Fibroblast of skin of abdomen (primary cell): Measurements from ENCODE around the gene TMC6. TPM values are rescaled to one million over a fixed set of nuclear protein-coding genes. Genes with fewer than 3 reads are reported as not detected.
"Not testable (repeated sequence)": the region's sequence is repeated elsewhere in the genome, so short reads cannot be mapped to it uniquely, and the experiment has no call there.

Experiments used
- DNase-seq: peaks from one replicate; pipeline ENCODE4 v3.0.0-alpha.2; 2013
- polyA plus RNA-seq, 2 experiments: library from polyadenylated mRNA; unstranded; fragments of 120-200 nt; gene quantifications; one replicate each; pipeline ENCODE4 v1.2.1, GENCODE V29; 2013; ENCODE audit not compliant: insufficient read length in 2 of 2

TMC6 gene, protein sequence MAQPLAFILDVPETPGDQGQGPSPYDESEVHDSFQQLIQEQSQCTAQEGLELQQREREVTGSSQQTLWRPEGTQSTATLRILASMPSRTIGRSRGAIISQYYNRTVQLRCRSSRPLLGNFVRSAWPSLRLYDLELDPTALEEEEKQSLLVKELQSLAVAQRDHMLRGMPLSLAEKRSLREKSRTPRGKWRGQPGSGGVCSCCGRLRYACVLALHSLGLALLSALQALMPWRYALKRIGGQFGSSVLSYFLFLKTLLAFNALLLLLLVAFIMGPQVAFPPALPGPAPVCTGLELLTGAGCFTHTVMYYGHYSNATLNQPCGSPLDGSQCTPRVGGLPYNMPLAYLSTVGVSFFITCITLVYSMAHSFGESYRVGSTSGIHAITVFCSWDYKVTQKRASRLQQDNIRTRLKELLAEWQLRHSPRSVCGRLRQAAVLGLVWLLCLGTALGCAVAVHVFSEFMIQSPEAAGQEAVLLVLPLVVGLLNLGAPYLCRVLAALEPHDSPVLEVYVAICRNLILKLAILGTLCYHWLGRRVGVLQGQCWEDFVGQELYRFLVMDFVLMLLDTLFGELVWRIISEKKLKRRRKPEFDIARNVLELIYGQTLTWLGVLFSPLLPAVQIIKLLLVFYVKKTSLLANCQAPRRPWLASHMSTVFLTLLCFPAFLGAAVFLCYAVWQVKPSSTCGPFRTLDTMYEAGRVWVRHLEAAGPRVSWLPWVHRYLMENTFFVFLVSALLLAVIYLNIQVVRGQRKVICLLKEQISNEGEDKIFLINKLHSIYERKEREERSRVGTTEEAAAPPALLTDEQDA
- polyA plus RNA-seq (2013, experiment 1 of 2; ENCODE audit: insufficient read length): 0.67 TPM
- polyA plus RNA-seq (2013, experiment 2 of 2; ENCODE audit: insufficient read length): 0.74 TPM

DNA sequence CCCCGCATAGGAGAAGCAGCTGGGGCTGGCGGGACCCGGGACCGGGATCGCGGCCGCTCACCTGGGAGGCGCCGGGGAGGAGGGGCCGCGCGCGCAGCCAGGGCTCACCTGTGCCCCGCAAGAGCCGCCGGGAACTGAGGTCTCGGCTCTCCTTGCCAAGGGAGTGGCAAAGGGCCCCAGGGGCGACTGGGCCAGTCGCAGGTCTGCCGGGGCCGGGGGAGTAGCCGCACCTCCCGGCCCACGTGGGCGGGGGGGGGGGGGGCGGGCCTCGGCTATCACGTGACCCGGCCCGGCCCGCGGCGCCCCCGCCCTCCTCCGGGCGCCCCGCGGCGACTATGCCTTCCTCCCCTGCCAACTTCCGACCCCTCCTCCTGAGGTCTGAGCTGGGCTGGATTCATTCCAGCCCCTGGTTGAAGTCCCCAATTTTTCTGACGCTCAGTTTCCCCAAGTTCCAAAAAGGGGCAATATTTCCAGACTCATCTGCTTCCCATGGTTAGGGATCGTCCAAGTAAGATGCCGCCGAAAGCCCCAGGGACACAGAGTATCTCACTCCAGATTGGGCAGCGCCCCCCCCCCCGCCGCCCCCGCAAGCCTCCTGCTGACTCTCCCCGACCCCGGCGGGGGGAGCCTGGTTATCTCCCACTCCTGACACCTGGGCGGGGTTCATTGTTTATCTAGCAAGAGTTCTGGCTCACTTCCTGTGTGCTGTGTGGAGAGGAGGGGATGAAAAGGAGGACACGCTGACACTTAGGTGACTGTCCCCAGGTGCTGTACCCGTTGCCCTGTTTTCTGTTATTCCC is at the start of gene TMC6:
TSS of gene TMC6 (minus strand) at position 205 of the 800 bp plus-strand sequence. CDS start 1,923 bp downstream, outside the sequence.
- no peak for DNase-seq

DNA sequence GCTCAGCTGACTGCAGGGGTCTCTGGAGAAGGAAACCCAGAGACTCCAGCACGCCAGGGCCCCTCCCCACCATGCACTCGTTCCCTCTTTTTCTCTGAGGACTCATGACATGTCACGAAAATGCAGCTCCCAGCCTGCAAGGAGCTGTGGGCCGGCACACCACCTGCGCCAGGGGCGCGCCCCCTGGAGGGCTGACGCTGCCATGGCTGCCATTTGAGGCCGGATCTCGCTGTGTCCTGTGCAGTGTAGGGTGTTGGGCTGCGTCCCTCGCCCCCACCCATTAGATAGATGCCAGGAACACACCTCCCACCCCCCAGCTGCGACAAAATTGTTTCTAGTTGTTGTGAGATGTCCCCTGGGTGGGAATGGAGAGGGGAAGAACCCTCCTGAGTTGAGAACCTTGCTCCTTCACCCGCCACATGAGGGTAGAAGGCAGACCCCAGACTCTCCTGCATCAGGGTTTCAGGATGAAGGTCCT is 48.0 kb upstream of the TMC6 start:
- peak; percentile 35 for DNase-seq

- DNase-seq: no peak
Measured at GRCh38 chr17:78175643-78175981, 47.1 kb upstream of the TMC6 start.

- no peak for DNase-seq
Measured at GRCh38 chr17:78174870-78175642, 46.5 kb upstream of the TMC6 start.

GRCh38 chr17:78174346-78174869 is 45.9 kb upstream of the TMC6 start:
- no peak for DNase-seq

DNA sequence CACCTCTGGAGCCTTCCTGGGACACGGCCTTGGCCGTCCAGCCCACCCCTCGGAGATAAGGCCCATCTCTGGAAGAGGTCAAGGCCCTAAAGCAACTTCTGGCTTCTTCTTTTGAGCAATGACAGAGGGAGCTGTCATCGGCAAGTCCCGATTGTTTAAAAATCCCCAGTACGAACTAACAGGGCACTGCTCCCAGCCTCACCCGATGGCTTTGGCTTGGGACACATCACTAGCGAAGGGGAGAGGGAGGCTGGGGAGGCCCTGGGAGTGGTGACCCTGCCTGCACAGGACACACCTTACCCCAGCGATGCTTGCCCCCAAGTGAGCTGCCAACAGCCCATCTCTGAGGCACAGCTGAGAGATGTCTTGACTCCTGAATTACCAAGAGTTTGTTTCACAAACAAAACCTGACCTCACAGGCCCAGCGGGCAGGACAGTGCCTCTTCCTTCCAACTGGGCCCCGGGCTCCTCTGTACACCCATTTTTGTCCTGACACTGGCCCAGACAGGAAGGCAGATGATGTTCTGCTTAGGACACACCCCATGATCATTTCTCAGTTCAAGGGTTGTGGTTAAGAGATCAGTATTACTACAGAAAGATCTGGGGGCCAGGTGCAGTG is 44.7 kb upstream of the TMC6 start:
- DNase-seq: no peak

- DNase-seq: no peak
Measured at GRCh38 chr17:78172249-78173051, 43.9 kb upstream of the TMC6 start.

DNA sequence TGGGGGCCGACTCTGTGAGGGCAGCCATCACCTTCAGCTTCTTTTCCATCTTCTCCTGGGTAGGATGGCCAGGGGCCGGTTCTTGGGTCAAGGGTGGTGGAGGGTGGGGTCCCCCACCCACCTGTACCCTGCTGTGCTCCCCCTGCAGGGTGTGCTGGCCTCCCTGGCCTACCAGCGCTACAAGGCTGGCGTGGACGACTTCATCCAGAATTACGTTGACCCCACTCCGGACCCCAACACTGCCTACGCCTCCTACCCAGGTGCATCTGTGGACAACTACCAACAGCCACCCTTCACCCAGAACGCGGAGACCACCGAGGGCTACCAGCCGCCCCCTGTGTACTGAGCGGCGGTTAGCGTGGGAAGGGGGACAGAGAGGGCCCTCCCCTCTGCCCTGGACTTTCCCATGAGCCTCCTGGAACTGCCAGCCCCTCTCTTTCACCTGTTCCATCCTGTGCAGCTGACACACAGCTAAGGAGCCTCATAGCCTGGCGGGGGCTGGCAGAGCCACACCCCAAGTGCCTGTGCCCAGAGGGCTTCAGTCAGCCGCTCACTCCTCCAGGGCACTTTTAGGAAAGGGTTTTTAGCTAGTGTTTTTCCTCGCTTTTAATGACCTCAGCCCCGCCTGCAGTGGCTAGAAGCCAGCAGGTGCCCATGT is 43.2 kb upstream of the TMC6 start:
- DNase-seq: not testable (repeated sequence)

- no peak for DNase-seq
Measured at GRCh38 chr17:78170692-78171590, 42.4 kb upstream of the TMC6 start.

DNA sequence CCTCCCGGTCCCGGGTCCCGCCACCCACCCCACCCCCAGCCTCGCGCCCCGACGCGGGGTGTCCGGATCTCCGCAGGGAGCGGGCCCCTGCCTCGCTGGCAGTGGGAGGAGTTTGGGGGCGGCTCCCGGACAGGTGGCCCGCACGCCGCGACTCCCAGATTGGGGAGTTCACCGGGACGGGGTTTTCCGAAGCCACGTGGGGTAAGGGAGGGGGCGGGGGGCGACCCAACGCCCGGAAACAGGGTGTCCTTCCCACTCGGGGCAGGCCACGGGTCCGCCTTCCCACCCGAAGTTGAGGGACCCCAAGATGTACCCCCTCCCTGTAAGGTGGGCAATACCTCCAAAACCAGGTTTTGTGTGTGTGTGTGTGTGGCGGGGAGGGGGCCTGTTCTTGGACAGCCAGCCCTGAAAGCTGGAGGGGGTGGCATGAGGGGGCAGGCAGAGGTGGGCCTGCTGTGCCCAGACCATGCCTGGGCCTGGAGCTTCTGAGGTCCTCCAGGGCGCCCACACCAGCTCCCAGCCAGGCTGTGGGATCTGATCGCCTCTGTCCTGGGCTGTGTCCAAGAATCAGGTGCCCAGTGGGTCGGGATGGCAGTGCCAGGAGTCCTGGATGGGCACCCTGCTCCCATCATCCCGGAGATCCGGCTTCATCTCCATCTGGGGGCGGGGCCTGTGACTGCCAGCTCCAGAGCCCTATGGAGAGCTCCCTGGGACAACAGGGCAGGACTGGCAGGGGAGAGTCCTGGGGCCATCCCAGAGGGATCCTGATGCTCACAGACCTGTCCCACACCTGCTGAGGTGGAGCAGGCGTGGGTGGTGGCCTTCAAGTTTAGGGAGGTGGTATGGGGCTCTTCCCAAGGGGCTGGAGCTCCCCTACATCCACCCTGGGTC is 40.6 kb upstream of the TMC6 start:
- DNase-seq: no peak

DNA sequence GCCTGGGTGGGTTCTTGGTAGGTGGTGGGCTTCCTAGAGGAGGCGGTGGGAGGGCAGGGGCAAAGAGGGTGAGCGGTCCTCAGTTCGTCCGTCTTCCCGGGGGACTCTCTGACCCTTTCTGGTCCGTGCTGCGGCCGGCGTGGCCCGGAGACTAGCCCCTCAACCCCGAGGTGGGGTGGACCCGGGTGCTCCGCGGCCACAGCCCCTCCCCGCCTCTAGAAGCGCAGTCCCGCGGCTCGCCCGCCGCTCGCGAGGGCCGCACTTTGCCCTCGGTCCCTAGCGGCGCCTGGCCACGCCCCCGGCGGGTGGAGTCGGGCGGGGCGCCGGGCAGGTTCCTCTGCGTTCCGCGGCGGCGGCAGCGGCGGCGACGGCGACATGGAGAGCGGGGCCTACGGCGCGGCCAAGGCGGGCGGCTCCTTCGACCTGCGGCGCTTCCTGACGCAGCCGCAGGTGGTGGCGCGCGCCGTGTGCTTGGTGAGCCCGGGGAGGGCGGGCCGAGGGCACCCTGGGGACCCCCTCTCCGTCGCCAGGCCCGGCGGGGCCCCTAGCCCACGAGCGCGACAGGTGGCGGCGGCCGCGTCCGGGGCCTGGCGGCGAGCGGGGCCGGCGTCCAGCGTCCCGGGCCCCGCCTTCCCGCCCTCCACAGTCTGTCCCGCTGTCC is 39.8 kb upstream of the TMC6 start, which contains the start of gene SYNGR2:
TSS of gene SYNGR2 (plus strand) at position 340 of the 661 bp plus-strand sequence. CDS start at position 376, 36 bp downstream.
- peak; percentile 31 for DNase-seq

DNA sequence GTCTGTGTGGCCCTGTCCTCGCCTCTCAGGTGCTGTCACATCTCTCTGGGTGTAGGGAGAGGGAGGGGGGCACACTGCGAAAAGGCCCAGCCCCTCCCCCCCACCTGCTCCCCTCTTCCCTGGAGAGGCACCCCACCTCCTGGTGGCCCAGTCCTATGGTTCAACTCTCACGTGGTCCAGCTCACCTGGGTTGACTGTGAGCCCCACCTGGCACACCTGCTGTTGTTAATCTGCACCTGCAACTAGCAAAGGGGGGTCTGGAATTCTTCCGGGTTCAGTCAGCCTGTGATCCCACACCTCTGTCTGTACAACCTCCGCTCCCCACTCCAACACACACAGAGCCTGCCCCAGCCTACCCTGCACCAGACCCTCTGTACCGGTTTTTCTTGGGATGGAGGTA is 37.9 kb upstream of the TMC6 start:
- DNase-seq: no peak

DNA sequence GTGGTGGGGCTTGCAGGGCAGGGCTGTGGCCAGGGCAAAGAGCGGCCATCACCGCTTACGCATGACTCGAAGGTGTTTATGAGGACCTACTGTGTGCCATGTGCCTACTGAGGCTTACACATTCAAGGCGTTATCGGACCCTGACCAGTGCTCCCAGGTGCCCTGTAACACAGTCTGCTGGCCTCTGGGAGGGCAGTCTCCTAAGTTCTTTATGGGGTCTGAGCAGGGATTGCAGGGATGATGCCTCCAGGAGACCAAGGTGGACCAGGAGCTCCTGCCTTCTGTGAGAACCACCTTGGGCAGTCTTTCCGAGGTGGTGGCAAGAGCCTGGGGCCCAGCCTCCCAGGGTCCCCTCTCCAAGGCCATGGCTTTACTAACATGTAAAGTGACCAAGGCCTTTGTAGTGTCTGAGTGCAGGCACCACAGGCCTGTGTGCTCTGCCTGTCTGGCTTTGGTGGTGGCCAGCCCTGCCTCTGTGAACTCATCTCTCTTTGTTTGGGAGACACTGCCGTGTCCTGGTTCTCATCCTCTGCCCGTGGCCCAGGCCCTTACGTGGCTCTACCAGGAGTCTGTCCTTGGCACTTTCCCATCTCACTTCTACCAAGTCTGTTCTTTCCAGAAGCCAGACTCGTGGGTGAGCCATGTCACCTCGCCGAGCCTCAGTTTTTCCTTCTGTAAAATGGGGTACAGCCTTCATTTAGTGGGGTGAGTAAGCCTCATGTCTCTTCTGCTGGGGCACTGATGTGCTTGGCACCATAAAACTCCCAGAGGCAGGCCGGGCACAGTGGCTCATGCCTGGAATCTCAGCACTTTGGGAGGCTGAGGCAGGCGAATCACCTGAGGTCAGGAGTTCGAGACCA is 36.4 kb upstream of the TMC6 start:
- no peak for DNase-seq

DNA sequence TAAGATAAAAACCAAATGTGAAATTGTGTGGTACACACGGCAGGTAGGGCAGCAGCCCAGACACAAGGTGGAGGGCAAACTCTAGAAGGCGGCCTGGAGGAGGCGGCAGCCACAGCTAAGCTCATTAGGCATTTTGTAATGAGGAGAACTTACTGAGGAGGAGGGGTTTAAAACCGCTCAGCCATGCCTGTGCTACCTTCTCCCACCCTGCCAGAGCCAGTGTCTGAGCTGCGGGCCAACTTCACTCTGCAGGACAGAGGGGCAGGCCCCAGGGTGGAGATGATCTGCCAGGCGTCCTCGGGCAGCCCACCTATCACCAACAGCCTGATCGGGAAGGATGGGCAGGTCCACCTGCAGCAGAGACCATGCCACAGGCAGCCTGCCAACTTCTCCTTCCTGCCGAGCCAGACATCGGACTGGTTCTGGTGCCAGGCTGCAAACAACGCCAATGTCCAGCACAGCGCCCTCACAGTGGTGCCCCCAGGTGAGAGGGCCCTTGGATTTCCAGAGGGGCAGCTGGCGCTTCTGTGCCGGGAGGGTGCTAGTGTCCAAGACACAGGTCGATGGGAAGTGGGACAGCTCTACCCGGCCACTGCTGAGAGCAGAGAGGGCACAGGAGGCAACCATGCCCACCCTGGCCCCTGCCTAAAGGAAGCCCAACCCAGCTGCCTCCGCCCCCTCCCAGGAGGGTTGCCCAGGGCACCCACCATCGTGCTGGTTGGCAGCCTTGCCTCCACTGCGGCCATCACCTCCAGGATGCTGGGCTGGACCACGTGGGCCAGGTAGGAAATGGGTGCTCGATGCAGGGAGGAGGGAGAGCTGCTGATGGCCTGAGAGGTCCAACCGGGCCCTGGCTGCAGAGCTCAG is 35.6 kb upstream of the TMC6 start:
- DNase-seq: no peak
